HG03558 (cell line): ENCODE measurements around the gene CHCHD4.
"Not testable (repeated sequence)": the region's sequence is repeated elsewhere in the genome, so short reads cannot be mapped to it uniquely, and the experiment has no call there.

ENCODE experiments used
- ATAC-seq: cut with Tn5 transposase; IDR thresholded peaks from one replicate; pipeline ENCODE4 v1.9.1; 2021; ENCODE audit warnings: moderate number of reproducible peaks; ENCODE audit not compliant: unreplicated experiment; ENCODE audit errors: extremely low read depth

Gene CHCHD4

DNA sequence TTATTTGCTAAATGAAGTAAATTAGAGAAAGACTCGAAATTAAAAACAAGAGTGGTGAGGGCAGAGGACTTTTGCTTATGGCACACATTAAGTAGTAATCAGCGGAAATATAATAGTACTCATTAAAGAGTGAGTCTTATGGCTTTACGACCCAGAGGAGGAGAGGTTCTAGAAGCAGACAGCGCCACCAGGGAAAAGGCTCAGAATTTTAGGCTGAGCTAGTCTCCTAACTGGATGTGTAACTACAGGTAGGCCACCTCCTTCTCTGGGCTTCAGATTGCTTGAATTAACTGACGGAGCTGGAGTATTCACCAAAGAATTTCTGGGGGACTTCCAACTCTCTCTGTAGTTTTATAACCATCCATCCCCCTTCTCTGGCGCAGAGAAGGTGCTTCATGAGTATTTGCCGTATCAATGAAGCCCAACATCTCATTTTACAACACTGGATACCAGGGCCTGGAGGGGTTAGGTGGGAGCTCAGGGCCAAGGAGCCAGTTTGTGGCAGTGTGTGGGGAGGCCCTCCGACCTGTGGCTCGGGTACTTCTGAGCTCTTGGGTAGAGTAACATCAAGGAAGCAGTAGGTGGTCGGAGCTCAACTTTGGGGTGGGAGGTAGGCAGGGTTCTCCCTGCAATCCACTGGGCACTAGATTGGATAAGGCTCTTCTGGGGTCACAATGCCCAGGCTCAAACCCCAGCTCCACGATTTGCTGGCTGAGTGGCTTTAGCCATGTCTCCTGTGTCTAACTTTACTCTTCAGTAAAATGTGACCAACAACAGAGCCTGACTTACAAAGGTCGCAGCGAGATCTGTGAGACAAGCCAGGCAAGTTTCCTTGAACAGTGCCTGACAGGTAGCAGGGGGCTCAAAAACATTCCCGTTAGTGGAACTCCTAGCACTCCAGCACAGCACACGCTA, 1.1 kb downstream of the CHCHD4 start:
- no peak for ATAC-seq

DNA sequence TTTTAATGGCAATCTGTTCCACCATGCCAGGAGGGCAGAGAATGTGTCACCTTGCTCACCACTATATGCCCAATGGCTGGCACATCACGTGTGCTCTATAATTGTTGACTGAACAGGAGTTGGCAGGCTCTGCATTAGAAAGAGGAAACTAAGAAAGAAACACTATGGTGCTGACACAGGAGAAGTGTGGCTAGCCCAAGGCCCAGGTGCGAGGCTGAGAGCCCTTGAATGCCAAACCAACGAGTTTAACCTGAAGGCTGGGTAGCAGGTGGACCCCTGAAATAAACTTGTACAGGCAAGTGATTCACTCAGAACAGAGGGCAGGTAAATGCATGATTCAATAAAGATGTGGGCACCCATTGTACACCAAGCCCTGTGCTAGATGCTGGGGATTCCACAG, 2.4 kb downstream of the CHCHD4 start:
- ATAC-seq: no peak

DNA sequence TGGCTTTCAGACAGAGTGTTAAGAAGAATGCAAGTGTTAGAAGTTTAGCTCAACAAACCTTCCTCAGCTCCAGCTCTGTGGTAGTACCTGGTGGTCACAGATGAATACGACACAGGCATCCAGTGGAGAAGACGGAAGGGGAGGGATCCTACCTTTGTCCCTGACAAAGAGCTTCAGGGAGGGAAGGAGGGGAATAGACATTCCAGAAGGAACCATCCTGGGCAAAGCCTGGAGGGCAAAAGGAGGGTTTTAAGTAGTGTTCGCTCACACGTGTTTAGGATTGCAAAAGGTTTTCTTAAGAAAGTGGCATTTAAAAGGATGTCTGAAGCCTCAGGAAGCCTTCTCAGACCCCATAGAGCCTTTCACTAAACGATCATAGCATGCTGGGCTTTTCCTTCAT, 2.8 kb downstream of the CHCHD4 start:
- no peak for ATAC-seq

DNA sequence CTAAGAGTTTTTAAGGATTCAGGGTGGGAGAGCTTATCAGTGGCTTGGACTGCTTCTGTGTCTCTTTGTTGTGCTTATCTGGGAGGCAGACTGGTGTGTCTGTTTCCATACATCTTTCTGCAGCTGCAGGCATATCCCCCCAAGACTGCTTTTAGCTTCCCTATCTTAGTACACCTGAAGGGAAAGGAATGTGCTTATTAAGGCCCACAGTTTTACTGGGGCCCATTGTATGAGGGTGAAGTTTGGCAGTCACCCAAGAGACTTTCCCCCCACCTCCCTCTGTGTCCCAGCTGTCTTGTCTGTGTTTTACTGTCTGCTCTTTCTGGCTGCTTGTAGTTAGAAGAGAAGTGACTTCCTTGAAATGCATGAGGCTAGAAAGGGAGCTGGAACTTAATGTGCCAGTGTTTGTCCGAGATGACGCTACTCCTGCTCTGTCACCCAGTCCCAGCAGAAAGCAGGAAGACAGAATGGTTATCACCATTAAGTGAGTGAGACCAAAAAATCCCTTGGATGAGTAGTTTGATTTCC, 3.7 kb downstream of the CHCHD4 start:
- not testable (repeated sequence) for ATAC-seq

DNA sequence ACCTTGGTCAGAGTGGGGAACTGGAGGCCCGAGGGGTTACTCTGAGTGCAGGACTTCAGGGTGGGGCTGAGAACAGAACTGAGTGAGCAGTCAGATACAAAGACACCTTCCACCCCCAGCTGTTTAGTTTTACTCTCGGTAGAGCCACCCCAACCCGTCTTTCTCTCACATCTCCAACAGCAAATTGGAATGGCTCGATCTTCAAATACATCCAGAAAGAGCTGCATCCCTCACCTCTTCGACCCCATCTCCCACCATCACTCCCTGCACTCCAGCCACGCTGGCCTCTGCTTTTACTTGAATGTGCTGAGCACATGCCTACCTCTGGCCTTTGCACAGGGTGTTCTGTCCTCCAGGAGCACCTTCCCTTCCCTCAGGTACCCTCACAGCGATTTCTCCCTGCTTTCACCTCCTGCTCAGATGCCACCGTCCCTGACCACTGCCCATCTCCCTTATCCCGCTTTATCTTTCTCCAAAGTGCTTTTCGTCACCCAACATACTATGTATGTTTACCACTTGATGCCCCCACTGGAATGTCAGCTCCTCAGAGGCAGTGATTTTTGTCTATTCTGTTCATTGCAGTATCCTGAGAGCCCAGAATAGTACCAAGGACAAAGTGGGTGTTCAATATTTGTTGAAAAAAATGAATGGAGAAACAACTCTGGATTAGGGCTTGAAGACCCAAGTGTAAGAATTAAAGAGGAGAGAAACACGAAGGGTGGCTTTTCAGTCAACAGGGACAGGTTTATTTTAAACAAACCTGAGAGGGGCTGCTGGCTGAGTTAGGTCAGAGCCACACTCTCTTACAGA, 4.4 kb downstream of the CHCHD4 start:
- no peak for ATAC-seq

DNA sequence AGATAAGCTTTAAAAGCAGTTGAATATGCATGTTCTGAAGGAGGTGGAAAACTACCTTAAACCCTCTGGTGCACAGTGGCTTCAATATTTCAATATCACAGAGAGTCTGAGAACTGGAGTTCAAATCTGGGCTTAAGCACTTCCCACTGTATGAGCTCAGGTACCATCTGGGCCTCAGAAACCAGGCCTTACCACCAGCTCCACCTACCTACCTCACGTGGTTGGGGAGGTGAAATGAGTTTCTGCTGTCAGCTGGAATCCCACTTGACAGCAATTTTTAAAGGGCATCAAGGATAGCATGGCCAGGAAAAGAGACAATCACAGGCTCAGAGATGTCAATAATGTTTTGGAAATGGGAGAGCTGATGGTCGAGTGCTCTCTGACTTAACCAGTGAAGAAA, 5.0 kb downstream of the CHCHD4 start:
- ATAC-seq: no peak

DNA sequence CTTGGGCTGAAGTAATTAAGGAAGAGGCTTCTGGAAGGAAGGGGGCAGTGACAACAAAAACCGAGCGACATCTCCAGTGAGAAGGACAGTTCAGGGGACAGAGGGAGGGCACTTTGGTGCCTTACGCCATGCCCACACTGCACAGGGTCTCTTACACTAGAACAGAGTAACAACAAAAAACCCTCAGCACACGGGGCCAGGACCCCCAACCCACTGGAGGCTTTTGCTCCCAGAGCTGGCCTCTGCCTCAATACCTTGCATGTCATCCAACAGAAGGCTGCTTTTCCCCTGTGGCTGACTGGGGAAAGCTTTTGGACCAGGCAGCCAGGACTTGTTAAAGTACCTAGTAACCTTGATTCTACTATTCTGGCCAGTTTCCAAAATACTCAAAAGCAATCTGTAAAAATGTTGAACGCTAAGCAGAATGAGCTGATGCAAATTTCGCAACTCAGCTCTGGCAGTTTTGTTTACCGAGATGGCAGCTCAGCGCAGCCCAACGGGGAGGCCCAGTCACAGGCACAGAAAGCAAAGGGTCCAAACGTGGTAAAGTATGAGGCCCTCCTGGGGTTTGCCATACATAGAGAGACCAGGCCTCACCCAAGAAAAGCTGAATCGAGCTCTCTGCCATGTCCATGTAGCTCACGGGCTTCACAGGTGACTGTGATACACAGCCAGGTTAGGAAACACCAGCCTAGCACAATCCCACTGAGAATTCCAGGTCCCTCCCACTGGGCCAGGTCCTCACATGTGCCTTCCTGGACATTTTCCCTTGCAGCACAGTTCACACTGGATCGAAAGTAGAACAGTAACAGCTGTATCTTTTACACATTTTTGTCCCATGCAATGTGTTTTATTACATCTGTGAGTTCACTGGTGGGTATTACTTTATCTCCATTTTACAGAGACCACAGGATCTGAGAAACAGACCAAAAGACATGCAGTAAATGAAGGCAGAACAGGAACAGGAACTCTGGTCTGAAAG, 6.0 kb downstream of the CHCHD4 start:
- no peak for ATAC-seq

DNA sequence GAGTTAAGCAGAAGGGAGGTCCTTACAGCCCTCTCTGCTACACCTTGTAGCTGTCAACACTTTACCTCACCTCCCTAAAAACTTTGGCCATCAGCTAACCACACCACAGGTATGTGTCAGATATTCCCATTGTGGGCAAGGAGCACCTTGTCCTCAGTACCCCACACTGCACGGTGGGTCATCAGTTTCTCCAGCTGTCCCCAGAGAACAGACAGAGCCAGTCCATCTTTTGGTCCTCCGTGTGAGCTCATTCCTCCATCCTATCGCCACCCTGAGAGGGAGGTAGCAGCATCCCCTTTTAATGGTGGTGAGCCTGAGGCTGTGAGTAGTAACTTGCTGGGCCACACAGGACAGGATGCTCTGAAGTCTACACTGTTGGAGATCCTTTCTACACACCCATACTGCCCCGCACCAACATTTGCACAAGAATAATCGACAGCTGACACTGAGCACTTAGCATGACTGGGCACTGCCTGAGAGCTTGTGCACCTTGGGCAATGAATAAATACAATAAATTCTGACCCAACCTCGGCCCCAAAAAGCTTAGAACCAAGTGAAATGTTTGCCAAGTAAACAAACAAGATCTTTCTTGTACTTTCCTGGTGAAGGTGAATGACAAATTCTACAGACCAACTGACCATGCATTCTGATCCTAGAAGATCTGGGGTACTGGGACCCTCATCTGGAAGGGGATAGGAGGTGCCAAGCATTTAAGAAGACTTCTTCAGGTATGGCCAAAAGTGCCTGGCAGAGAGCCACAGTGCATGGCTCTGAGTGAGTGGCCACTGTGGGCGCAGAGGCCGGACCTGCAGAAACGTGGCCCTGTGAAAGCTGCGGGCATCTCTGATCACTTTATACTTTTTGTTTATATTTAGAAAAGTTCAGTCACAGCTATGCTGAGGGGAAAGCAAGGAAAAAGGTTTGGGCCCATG, 6.9 kb downstream of the CHCHD4 start:
- ATAC-seq: no peak

DNA sequence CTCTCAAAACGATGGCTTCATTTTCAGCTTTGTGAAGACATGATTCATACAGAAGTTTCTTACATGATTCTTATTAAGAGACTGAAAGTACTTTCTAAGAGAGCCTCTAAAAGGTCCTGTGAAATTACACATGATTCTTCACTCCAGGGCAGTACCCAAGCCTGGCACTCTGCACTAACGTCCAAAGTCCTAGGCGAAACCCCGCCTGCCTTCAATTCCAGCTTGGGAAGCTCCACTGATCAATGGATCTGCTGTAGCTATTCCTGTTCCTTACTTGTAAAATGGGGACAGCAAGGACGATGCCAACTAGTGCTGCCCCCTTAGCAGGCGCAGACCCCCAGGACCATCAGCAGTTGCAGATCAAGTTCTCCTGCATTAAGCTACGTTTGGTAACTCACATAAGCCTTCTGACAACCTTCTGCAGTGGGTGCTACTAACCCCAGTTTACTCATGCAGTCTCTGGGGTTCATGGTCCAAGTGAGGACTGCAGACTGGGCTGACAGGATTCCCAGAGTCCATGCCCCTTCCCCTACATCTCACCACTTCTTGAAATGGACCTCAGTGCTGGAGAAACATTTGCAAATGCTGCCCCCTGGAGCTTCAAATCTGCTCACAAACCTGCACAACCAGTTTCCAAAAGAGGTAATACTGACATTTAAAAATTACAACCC, 10.6 kb downstream of the CHCHD4 start:
- ATAC-seq: no peak

DNA sequence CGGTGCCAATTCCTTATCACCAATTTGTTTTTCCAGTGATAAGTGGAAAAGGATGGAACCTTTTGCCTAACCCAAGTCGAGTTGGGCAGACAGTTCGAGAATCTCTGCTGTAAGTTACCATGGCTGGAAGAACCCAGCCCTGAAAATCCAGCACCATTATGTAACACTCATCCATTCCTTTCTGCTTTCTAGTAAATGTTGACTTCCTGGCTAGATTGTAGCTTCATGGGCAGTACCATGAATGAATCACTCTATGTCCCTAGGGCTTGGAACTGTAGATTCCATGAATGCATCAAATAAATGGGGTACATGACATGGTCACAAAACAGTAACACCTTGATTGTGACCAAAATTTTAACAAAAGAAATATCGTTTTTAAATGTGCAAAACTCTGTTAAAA, 14.0 kb downstream of the CHCHD4 start:
- no peak for ATAC-seq

DNA sequence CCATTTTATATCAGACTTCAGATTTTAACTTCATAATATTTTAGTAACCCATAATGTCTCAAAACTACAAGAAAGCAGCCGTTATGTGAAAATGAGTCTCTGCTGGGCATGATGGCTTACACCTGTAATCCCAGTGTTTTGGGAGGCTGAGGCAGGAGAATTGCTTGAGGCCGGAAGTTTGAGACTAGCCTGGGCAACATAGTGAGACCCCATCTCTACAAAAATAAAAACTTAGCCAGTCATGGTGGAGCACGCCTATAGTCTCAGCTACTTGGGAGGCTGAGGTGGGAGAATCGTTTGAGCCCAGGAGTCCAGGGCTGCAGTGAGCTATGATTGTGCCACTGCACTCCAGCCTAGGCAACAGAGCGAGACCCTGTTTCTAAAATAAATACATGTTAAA, 14.8 kb downstream of the CHCHD4 start:
- not testable (repeated sequence) for ATAC-seq

DNA sequence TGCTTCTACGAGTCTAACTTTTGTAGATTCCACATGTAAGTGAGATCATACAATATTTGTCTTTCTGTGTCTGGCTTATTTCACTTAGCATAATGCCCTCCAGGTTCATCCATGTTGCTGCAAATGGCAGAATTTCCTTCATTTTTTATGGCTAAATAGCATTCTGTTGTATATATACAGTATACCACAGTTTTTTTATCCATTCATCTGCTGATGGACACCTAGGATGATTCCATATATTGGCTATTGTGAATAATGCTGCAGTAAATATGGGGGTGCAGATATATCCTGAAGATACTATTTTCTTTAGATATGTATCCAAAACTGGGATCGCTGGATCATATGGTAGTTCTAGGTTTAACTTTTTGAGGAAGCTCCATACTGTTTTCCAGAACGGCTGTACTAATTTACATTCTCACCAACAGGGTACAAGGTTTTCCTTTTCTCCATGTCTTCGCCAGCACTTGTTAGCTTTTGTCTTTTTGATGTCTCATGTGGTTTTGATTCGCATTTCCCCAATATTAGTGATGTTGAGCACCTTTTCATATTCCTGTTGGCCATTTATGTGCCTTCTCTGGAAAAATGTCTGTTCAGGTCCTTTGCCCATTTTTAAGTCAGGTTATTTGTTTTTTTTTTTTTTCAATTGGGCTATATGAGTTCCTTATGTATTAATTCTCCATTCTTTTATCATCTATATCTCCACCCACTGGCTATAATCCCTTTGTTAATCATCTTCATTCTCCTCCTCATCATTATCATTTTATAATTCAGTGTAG, 26.9 kb downstream of the CHCHD4 start:
- no peak for ATAC-seq

DNA sequence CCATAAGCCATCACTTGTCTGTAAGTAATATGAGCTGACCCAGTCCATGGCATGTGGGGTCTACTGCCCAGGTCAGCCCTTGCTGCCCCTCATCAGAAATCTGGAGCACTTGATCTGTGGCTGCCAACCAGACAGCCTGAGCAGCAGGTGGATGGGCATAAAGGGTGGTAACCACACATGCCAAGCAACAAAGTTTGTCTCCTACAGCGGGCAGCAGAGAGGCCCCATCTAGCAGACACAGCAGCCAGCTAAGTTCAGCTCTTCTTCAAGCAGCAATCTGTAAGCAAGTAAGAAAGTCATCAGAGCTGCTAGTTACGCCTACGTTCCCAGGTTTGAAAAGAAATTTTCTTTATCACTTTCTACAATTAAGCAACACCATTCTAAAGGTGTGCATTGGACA, 27.9 kb downstream of the CHCHD4 start:
- ATAC-seq: no peak

DNA sequence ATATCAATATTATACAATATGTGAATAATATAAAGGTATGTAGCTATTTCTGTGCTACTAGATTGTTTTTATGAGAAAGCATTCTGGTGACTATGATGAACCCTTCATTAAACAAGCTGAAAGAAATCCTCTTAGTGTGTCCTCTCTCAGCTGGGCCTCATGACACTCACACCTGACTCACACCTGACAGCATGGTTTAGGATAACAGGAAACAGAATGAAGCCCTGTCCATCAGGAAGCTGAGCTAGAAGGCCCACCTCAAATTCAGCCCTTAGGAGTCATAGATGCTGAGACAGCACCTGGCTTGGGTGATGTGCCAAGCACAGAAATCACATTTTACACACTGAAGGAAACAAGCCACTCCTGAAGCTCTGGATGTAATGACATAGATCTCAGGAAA, 30.8 kb downstream of the CHCHD4 start:
- ATAC-seq: no peak

DNA sequence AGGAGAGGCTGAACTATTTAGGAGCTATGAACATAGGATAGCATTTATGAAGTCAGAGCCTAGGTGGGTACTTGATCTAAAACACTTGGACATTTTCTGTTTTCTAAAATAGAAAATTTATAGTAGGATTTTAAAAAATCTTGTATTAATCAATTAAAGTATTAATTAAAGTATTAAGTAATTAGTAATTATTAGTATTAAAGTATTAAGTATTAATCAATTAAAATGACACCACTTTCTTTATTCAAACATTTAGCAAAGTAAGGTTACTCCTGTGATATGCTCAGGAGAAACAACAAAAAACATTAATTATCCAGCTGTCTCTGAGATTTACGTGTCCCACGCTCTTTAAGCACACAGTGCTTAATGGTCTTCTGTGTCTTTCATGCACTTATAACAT, 32.2 kb downstream of the CHCHD4 start:
- no peak for ATAC-seq

DNA sequence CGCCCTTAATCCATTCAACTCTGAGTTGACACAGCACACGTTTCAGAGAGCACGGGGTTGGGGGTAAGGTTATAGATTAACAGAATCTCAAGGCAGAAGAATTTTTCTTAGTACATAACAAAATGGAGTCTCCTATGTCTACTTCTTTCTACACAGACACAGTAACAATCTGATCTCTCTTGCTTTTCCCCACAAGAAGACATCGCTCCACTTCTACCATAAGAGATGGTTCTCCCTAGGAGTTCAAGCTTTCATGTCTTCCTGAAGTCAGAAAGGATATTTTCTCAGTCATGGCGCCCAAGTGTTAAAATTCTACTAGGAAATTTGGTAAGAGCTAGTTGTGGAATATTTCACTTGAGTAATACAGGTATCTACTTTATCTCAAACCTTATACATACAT, 32.7 kb downstream of the CHCHD4 start:
- not testable (repeated sequence) for ATAC-seq

DNA sequence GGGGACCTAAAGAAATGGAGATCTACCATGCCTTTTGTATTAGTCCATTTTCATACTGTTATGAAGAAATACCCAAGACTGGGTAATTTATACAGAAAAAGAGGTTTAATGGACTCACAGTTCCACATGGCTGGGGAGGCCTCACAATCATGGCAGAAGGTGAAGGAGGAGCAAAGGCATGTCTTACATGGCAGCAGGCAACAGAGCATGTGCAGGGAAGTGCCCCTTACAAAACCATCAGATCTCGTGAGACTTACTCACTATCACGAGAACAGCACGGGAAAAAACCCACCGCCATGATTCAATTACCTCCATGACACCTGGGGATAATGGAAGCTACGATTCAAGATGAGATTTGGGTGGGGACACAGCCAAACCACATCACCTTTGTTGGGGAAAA, 37.2 kb downstream of the CHCHD4 start:
- not testable (repeated sequence) for ATAC-seq
